Measurements from ENCODE around the gene ATG2B. TPM values are rescaled to one million over a fixed set of nuclear protein-coding genes. Genes with fewer than 3 reads are reported as not detected.

Gene ATG2B
- total and polyA plus RNA-seq, 2 experiments from 2014 or later, result 3.9 to 18.2 TPM

- TF ChIP-seq CTCF (IDR thresholded peaks at IDR 0.05; ENCODE audit: low read depth, low read length), result no peak
These were observed 102.8 kb downstream of the ATG2B start for GRCh38 chr14:96260341-96260821.

GRCh38 chr14:96257900-96258299 lies 105.2 kb downstream of the ATG2B start:
- Histone ChIP-seq H3K27ac (no peak overlapping the region), H3K9me3 (ENCODE audit: low read depth) (peaks cover 3% of the 10 kb centered on the region), H3K4me3 (no peak overlapping the region), H3K4me1 (ENCODE audit: low read depth) (peaks cover 7% of the 10 kb centered on the region), H3K27me3 (no peaks in the 10 kb centered on the region), H3K36me3 (no peaks in the 10 kb centered on the region)
- DNase-seq (ENCODE audit: low read depth in 1 of 2, low spot score in 1 of 2), result no peak
- no peak for TF ChIP-seq CTCF (IDR thresholded peaks at IDR 0.05; ENCODE audit: low read depth, low read length)

More at GRCh38 chr14:96260341-96260821, 102.8 kb downstream of the ATG2B start:
- Histone ChIP-seq H3K27me3 (no peaks in the 10 kb centered on the region), H3K27ac (no peak overlapping the region), H3K4me1 (ENCODE audit: low read depth) (peaks cover 3% of the 10 kb centered on the region), H3K4me3 (no peak overlapping the region), H3K36me3 (no peaks in the 10 kb centered on the region), H3K9me3 (ENCODE audit: low read depth) (peaks cover 3% of the 10 kb centered on the region)
- DNase-seq (ENCODE audit: low read depth in 1 of 2, low spot score in 1 of 2), result peak in 1 of 2 donors; percentile 93

- no peaks in the 10 kb centered on the region for H3K36me3 ChIP-seq
- H3K4me3 ChIP-seq, result no peak overlapping the region
These were observed 106.1 kb downstream of the ATG2B start for GRCh38 chr14:96257056-96257455.

GRCh38 chr14:96256407-96256806 lies 106.7 kb downstream of the ATG2B start:
- peaks cover 3% of the 10 kb centered on the region for H3K9me3 ChIP-seq (ENCODE audit: low read depth)
- H3K27ac ChIP-seq, result no peak overlapping the region
- H3K4me3 ChIP-seq, result no peak overlapping the region
- TF ChIP-seq CTCF (IDR thresholded peaks at IDR 0.05; ENCODE audit: low read depth, low read length), result peak; percentile 11
- H3K36me3 ChIP-seq, result no peaks in the 10 kb centered on the region
- no peak for DNase-seq (ENCODE audit: low read depth in 1 of 2, low spot score in 1 of 2)
- peaks cover 7% of the 10 kb centered on the region for H3K4me1 ChIP-seq (ENCODE audit: low read depth)
- H3K27me3 ChIP-seq, result no peaks in the 10 kb centered on the region

More at GRCh38 chr14:96257056-96257455, 106.1 kb downstream of the ATG2B start:
- Histone ChIP-seq H3K9me3 (ENCODE audit: low read depth) (peaks cover 3% of the 10 kb centered on the region), H3K27ac (no peak overlapping the region), H3K27me3 (no peaks in the 10 kb centered on the region), H3K4me1 (ENCODE audit: low read depth) (peaks cover 7% of the 10 kb centered on the region)
- no peak for TF ChIP-seq CTCF (IDR thresholded peaks at IDR 0.05; ENCODE audit: low read depth, low read length)
- no peak for DNase-seq (ENCODE audit: low read depth in 1 of 2, low spot score in 1 of 2)

- DNase-seq (ENCODE audit: low read depth in 1 of 2, low spot score in 1 of 2), result peak in 1 of 2 donors; percentile 87
- H3K4me3 ChIP-seq, result no peak within 1 kb of the TSS
- H3K9me3 ChIP-seq (ENCODE audit: low read depth), result peaks cover 3% of the 10 kb centered on the region
- no peak within 1 kb of the TSS for H3K27ac ChIP-seq
- no peaks in the 10 kb centered on the region for H3K27me3 ChIP-seq
- TF ChIP-seq CTCF (IDR thresholded peaks at IDR 0.05; ENCODE audit: low read depth, low read length), result no peak
- no peaks in the 10 kb centered on the region for H3K36me3 ChIP-seq
- H3K4me1 ChIP-seq (ENCODE audit: low read depth), result peaks cover 7% of the 10 kb centered on the region
These were observed 107.4 kb downstream of the ATG2B start, which contains the start of gene BDKRB1 for GRCh38 chr14:96255501-96256366. BDKRB1 (plus strand) TSS chr14:96256210; CDS start chr14:96263683, 7,473 bp downstream.
